PC-9 (cell line): ENCODE data around the gene COL18A1.

Experiments
- EZH2 ChIP-seq: fragments of 200-600 bp; sonication (generic); IDR thresholded peaks from 2 replicates; pipeline ENCODE4 v1.8.0; 2017; ENCODE audit warnings: antibody characterized with exemption, low read depth
- TF ChIP-seq, protein P1 (sequence below): fragments of 200-600 bp; sonication (generic); conservative IDR thresholded peaks from 2 replicates; pipeline ENCODE4 v1.6.1; 2017; ENCODE audit warnings: mixed run types, antibody characterized with exemption, mild to moderate bottlenecking, moderate library complexity

- TF ChIP-seq, protein P1, sequence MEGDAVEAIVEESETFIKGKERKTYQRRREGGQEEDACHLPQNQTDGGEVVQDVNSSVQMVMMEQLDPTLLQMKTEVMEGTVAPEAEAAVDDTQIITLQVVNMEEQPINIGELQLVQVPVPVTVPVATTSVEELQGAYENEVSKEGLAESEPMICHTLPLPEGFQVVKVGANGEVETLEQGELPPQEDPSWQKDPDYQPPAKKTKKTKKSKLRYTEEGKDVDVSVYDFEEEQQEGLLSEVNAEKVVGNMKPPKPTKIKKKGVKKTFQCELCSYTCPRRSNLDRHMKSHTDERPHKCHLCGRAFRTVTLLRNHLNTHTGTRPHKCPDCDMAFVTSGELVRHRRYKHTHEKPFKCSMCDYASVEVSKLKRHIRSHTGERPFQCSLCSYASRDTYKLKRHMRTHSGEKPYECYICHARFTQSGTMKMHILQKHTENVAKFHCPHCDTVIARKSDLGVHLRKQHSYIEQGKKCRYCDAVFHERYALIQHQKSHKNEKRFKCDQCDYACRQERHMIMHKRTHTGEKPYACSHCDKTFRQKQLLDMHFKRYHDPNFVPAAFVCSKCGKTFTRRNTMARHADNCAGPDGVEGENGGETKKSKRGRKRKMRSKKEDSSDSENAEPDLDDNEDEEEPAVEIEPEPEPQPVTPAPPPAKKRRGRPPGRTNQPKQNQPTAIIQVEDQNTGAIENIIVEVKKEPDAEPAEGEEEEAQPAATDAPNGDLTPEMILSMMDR: no peak
- no peak for TF ChIP-seq EZH2
Observed at GRCh38 chr21:45364468-45365185, 40.3 kb upstream of the COL18A1 start.
